Psoas muscle (tissue), 8 donors: ENCODE measurements around the gene FSTL4. TPM values are rescaled to one million over a fixed set of nuclear protein-coding genes. Genes with fewer than 3 reads are reported as not detected.

Source experiments
- ATAC-seq, 4 donors: fragments of 200-7000 bp; cut with Tn5 transposase; one replicate each; pipeline ENCODE4 v1.9.1; 2020; ENCODE audit warnings: moderate library complexity in 3 of 4, mild to moderate bottlenecking in 2 of 4
- DNase-seq, 2 donors: peaks; one replicate each; pipeline ENCODE4 v3.0.0-alpha.2; 2020
- H3K27ac ChIP-seq: fragments of 200-600 bp; one replicate; pipeline ENCODE4 v1.8.0; 2022
- H3K27me3 ChIP-seq, 3 donors: fragments of 200-600 bp in 1 of 3; one replicate each; pipeline versions ENCODE4 v1.6.1 to v1.8.0; 2013 to 2022; ENCODE audit warnings: low read length in 2 of 3, mild to moderate bottlenecking in 2 of 3, moderate library complexity in 1 of 3; ENCODE audit not compliant: insufficient read depth in 3 of 3
- H3K36me3 ChIP-seq, 2 donors: fragments of 200-600 bp in 1 of 2; one replicate each; pipeline versions ENCODE4 v1.6.1 to v1.8.0; 2013 to 2022; ENCODE audit warnings: low read depth in 1 of 2, mild to moderate bottlenecking in 1 of 2, moderate library complexity in 1 of 2; ENCODE audit not compliant: insufficient read depth in 1 of 2
- H3K4me1 ChIP-seq: fragments of 200-600 bp; one replicate; pipeline ENCODE4 v1.8.0; 2022
- H3K4me3 ChIP-seq: fragments of 200-600 bp; one replicate; pipeline ENCODE4 v1.8.0; 2022; ENCODE audit warnings: mild to moderate bottlenecking
- H3K9me3 ChIP-seq: fragments of 200-600 bp; one replicate; pipeline ENCODE4 v1.8.0; 2022
- WGBS, 3 donors: extraction: QIAGEN DNeasy Blood & Tissue Kit; methylation state at CpG; one replicate each; pipeline versions ENCODE4 v1.1.6 to v1.1.7; 2013; 5-methylcytosine and 5-hydroxymethylcytosine counted together
- intact Hi-C, 2 donors: fragments of 100-400 bp; cut with DNase I; formaldehyde crosslinking; loops; one replicate each; pipeline versions ENCODE4 v1.11.0 to v1.14.2; 2022
- polyA plus RNA-seq, 3 donors: library from polyadenylated mRNA; stranded (reverse); fragments of 200-250 nt; gene quantifications; one replicate each; pipeline ENCODE4 v1.2.3, GENCODE V29; 2013
- total RNA-seq, 4 donors: library from RNA; stranded (reverse); fragmentation: NEBNext Ultra II Directional in 2 of 4; extraction: Animal tissue kit (Norgen Biotek cat#: 25700) in 2 of 4; gene quantifications; one replicate each; pipeline versions ENCODE4 v1.2.1 to v1.2.4, GENCODE V29; 2021 to 2023
- TF ChIP-seq, protein P1 (sequence below): fragments of 200-600 bp; IDR thresholded peaks from one replicate; pipeline ENCODE4 v1.8.0; 2022; ENCODE audit warnings: antibody characterized with exemption
- donor health status: healthy with polysubstance abuse.
- donor health status: DM: no; HTN: no; CAD: no; lungs with moderate emphysema.
- donor health status: Bipolar disorder and iron deficiency.
- donor health status: healthy.
- donor health status: DM: yes; HTN: yes; CAD: no.
- donor health status: DM: no; HTN: no; CAD: no.
- donor health status: DM: no; HTN: no; CAD: no.
- donor health status: DM: yes; HTN: yes; CAD: no.

Gene FSTL4
- total and polyA plus RNA-seq, 7 donors: 0.07 to 0.81 (median 0.24) TPM

DNA sequence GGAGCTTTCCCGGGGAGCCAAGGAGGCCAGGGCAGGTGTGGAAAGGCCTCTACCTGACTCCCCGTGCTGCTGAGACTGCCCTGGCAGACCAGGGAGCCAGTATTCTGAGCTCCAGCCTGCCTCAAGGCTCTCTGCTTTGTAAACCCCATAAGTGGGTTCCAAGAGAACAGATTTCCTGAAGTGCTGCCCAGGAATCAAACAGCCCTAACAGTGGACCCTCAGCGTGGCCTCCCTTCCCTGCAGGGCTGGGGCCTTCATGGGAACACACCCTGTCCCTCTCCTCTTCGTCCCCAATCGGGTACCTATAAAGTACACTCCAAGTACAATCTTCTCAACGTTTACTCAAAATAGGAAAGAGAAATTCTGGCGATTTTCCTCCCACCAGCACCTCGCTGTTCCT is 252.5 kb downstream of the FSTL4 start:
- no peaks in the 10 kb centered on the region for H3K27me3 ChIP-seq
- no peaks in the 10 kb centered on the region for H3K36me3 ChIP-seq
- DNase-seq (no peak), ATAC-seq (no peak)
- no peaks in the 10 kb centered on the region for H3K9me3 ChIP-seq
- H3K4me3 ChIP-seq: no peak overlapping the region
- intact Hi-C loops: loop anchor here in 1 of 2 donors (10.0 kb wide), 1 partner anchor 245 kb away; no protein-coding TSS in a partner anchor
- 86 to 89% (median 87%) methylated on average over 8 of the region's 8 CpGs for WGBS, 3 donors
- H3K27ac ChIP-seq: no peak overlapping the region
- TF ChIP-seq, protein P1, sequence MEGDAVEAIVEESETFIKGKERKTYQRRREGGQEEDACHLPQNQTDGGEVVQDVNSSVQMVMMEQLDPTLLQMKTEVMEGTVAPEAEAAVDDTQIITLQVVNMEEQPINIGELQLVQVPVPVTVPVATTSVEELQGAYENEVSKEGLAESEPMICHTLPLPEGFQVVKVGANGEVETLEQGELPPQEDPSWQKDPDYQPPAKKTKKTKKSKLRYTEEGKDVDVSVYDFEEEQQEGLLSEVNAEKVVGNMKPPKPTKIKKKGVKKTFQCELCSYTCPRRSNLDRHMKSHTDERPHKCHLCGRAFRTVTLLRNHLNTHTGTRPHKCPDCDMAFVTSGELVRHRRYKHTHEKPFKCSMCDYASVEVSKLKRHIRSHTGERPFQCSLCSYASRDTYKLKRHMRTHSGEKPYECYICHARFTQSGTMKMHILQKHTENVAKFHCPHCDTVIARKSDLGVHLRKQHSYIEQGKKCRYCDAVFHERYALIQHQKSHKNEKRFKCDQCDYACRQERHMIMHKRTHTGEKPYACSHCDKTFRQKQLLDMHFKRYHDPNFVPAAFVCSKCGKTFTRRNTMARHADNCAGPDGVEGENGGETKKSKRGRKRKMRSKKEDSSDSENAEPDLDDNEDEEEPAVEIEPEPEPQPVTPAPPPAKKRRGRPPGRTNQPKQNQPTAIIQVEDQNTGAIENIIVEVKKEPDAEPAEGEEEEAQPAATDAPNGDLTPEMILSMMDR: no peak
- H3K4me1 ChIP-seq: no peaks in the 10 kb centered on the region

DNA sequence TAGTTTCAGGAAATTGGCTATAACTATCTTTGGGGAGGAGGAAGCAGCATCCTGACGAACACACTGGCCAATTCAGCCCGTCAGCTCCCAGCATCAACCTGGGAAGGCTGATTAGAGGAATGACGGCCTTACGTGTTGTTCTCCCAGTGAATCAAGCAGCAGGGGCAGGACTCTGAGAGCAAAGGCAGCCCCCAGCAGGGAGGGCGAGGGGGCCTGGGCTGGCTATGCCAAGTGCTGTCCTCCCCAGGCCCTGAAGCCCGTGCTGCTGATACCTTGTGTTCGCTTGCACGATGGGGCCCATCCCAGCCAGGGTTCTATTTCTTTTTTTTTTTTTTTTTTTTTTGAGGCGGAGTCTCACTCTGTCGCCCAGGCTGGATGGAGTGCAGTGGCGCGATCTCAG is 254.1 kb downstream of the FSTL4 start:
- H3K9me3 ChIP-seq: no peaks in the 10 kb centered on the region
- no peaks in the 10 kb centered on the region for H3K27me3 ChIP-seq
- no peak overlapping the region for H3K27ac ChIP-seq
- no peaks in the 10 kb centered on the region for H3K4me1 ChIP-seq
- ATAC-seq (no peak), DNase-seq (no peak)
- intact Hi-C loops: loop anchor here in 1 of 2 donors (10.0 kb wide), 1 partner anchor 243 kb away; no protein-coding TSS in a partner anchor
- H3K36me3 ChIP-seq: no peaks in the 10 kb centered on the region
- TF ChIP-seq, protein P1: no peak
- WGBS, 3 donors: 88 to 95% (median 93%) methylated on average over 9 to 12 of the region's 12 CpGs
- H3K4me3 ChIP-seq: no peak overlapping the region

GRCh38 chr5:133357758-133358157 is 254.6 kb downstream of the FSTL4 start:
- 94 to 97% (median 95%) methylated on average over 4 of the region's 4 CpGs for whole genome bisulfite sequencing, 3 donors
- TF ChIP-seq, protein P1: no peak
- intact Hi-C loops: loop anchor here in 1 of 2 donors (10.0 kb wide), 1 partner anchor 243 kb away; no protein-coding TSS in a partner anchor
- no peak overlapping the region for H3K4me3 ChIP-seq
- H3K9me3 ChIP-seq: no peaks in the 10 kb centered on the region
- ATAC-seq: no peak
- no peak overlapping the region for H3K27ac ChIP-seq
- no peaks in the 10 kb centered on the region for H3K27me3 ChIP-seq
- no peaks in the 10 kb centered on the region for H3K4me1 ChIP-seq
- H3K36me3 ChIP-seq: no peaks in the 10 kb centered on the region
- DNase-seq: no peak

GRCh38 chr5:133356984-133357421 is 255.3 kb downstream of the FSTL4 start:
- WGBS, 3 donors: 12 to 33% (median 25%) methylated on average over 4 of the region's 4 CpGs
- Histone ChIP-seq H3K9me3 (no peaks in the 10 kb centered on the region), H3K36me3 (no peaks in the 10 kb centered on the region), H3K4me3 (no peak overlapping the region), H3K4me1 (no peaks in the 10 kb centered on the region), H3K27ac (no peak overlapping the region), H3K27me3 (no peaks in the 10 kb centered on the region)
- peak; percentile 63 to 98 (median 86) for ATAC-seq
- DNase-seq: peak in 1 of 2 donors; percentile 70
- intact Hi-C loops: loop anchor here in 1 of 2 donors (10.0 kb wide), 1 partner anchor 242 kb away; no protein-coding TSS in a partner anchor
- TF ChIP-seq, protein P1: no peak
